Activated CD4-positive, alpha-beta T cell treated with anti-CD3 and anti-CD28 coated beads, Interleukin-2, amount 50 U/mL, for 1 hour (primary cell): Measurements from ENCODE around the gene TLE6.
A peak's percentile ranks its signal among the peaks of the same experiment; 100 is the strongest.
"Not testable (repeated sequence)": the region's sequence is repeated elsewhere in the genome, so short reads cannot be mapped to it uniquely, and the experiment has no call there.

Source experiments
- DNase-seq: peaks from one replicate; pipeline ENCODE4 v3.0.0-alpha.2; 2020

TLE6 gene

DNA sequence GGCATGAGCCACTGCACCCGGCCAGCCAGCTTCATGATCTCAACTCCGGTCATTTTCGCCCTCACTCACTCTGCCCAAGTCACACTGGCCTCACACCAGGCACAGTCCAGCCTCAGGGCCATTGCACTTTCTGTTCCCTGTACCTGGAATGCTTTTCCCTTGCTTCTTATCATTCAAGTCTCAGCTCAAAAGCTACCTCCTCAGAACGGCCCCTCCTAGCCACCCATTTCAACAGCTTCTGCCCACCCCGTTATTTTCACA, 54.2 kb downstream of the TLE6 start:
- DNase-seq = no peak

DNA sequence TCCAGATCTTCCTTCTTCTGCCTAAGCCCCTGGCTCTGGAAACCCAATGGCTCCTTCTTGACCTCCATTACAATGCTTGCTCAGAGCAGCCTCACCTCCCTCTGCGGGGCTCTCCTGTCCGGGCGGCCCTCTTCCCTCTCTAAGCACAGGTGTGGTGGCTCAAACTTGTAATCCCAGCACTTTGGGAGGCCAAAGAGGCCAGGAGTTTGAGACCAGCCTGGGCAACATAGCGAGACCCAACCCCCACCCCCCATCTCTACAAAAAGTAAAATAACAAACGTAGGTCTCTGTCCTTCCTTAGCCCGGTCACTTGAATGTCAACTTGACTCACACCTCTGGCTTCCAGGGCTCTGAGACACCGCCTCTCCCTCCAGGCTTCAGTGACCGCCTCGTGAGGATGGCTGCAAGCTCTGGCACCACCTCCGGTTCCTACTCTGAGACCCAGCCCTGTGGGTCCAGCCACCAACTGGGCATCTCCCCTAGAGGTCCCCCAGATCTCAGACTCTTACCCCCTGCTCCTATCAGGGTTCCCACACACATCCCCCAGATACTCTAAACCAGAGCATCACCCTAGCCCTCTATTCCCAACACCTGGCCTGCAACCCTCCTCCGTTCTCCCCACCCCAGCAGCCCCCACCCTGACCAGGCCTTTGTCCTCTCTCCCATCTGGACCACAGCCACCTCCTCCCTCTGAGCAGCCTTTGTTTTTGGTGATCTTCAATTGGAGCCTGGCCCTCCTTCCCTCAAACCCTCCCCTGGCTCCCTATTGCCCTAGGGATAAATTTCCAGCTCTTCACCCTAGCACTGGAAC, 56.4 kb downstream of the TLE6 start:
- DNase-seq = no peak

DNA sequence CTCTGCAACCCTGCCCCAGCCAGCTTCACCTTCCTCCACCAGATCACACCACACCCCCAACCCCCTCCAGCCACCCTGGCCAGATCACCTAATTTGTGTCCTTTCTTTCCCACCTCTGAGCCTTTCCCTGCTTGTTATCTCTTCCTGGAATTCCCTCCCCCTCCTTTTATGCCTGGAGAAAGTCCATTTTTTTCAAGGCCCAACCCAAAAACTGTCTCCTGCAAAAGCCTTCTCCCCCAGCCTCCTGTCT, 57.0 kb downstream of the TLE6 start:
- DNase-seq = no peak

DNA sequence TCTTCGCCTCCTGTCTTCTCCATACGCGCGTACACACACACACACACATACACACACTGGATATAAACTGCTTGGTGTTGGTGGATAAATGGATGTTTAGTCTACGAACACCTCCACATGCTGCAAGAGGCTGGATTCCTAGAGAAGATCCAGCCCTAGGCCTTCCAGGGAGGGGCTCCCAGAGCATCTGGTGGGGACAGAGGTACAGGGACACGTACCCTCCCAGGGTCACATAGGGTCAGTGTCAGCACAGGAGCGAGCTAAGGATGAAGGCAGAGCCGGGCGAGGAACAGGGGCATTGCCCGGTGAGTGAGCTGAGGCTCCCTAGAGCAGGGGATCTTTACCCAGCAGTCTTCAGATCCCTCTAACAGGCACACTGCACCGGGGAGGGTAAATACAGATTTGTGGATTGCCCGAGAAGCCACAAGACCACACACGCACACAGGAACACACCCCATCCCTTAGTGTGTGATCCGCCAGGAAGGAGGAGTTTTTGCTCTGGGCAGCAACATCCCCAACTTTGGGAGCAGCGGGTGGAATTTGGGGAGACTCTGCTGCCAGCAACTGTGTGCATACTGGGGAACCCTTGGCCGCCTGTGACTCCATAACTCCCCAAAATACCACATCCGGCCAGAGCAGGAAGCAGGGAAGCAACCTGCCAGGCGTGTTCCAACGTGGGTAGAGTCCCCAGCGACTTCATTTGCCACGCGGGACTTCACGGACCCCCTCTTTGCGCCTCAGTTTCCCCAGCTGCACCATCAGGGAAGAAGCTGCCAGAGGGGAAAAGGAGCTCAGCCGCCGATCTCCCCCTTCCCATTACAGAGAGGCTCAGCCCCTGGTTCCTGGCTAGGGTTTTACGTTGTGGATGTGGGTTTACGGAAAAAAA, 57.5 kb downstream of the TLE6 start:
- peak; percentile 17 for DNase-seq

DNA sequence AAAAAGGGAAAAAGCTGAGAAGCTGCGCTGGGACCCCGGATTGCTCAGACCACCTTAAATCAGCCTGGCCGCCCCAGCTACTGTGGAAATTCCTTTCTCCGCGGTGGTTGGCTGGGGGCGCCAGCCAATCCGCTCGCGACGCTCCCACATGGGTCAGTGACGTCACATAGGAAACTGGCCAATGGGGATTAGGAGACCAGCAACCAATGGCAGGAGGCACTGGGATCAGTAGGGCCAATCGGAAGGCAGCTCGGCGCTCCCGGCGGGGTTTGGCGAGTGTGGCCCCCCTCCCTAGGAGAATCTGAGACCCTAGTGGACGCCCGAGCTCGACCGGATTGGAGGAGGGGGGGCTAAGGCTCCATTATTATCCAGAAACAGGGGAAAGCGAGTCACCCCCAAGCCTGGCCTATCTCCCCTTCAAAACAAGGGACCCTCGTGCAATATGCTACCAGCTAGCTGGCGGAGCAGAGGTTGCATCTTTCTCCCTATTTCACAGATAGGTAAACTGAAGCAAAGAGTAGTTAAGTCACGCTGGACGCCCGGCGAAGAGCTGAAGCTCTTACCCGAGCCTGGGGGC, 58.3 kb downstream of the TLE6 start:
- peak; percentile 91 for DNase-seq

DNA sequence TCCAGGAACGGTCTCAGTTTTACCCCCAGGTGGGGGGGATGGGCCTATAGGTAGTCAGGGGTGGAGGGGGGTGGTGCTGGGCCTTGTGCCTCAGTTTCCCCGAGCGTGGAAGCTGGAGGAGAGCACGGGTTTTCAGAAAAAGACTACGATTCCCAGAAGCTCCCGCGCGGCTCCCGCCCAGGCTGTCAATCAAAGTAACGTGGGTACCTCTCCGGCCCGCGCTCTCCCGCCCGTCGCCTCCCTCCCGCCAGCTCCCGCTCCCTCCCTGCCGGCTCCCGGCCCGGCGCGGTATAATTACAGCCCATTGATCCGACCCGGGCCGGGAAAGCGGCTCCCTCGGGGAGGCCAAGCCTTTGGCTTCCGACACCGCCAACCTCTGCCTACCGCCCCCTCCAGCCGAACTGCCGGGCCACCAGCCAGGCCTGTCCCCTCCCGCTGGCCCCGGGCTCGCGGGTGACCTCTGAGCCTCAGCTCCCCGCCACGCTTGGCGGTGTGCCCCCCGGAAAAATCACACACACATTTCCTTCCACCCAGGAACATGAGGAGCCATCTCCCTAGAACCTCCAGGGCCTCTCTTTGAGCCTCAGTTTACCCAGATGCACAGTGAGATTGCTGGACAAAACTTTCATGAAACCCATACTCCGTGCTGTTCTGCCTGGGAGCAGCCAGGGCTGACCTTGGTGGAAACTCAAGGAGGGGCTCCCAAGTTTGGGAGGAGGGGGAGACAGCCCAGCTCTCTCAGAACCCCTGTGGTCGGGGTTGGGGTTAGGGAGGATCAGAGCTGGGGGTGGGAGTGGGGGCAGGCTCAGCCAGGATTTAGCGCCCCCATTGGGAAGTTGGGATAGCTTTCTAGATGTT, 59.0 kb downstream of the TLE6 start:
- peak; percentile 71 for DNase-seq

DNA sequence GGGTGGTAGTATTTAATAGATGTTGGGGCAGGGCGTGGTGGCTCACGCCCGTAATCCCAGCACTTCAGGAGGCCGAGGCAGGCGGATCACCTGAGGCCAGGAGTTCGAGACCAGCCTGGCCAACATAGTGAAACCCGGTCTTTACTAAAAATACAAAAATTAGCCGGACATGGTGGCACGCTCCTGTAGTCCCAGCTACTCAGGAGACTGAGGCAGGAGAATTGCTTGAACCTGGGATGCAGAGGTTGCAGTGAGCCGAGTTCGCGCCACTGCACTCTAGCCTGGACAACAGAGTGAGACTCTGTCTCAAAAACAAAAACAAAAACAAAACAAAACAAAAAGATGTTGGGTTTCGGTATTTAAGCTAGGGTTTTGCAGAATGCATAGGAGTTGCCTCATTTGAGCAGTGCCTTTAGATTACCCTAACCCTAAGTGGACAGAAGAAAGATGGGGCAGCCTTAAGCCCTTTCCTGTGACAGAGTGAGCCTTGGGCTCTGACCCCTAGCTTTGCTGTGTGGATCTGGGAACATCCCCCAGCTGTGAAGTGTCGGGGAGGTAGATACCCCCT, 59.7 kb downstream of the TLE6 start:
- DNase-seq = not testable (repeated sequence)

DNA sequence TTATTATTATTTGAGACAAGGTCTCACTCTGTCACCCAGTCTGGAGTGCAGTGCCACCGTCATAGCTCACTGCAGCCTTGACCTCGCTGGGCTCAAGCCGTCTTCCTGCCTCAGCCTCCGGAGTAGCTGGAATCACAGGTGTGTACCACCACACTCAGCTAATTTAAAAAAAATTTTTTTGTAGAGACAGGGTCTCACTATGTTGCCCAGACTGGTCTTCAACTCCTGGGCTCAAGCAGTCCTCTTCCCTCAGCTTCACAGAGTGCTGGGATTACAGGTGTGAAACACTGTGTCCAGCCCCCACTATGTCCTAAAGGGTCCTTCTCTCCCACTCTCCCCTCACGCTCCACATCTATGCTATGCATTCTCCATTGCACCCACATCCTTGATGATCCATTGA, 60.9 kb downstream of the TLE6 start:
- no peak for DNase-seq

DNA sequence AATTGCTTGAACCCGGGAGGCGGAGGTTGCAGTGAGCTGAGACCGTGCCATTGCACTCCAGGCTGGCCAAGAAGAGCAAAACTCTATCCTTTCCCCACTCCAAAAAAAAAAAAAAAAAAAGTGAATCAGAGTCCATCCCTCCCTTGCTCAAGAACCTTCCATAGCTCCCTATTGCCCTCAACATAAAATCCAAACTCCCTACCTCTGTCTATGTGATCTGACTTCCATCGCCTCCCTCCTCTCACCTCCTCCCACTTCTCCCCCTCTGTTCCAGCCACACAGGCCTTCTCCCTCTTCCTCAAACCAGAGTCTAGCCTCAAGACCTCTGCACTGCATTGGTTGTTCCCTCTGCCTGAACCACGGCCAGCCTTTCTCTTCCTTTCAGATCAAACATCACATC, 61.8 kb downstream of the TLE6 start:
- DNase-seq = no peak

DNA sequence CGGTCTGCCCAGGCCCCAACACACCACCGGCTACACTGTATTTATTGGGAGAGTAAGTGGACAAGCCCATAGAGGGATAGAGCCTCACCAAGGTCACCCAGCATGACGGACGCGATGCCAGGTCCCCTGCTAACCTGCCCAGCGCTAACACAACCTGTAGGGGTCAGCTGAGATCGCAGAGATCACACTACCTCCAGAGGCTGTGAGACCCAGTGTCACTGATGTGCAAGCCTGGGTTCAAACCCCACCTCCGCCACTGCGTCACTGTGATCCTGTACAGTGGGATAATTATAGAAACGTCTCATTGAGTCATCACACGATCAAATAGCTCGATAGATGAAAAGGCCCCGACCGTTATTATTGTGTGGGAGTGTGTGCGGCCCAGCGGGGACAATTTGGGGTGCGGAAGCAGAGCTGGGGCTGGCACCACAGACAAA, 62.3 kb downstream of the TLE6 start:
- peak; percentile 20 for DNase-seq

DNA sequence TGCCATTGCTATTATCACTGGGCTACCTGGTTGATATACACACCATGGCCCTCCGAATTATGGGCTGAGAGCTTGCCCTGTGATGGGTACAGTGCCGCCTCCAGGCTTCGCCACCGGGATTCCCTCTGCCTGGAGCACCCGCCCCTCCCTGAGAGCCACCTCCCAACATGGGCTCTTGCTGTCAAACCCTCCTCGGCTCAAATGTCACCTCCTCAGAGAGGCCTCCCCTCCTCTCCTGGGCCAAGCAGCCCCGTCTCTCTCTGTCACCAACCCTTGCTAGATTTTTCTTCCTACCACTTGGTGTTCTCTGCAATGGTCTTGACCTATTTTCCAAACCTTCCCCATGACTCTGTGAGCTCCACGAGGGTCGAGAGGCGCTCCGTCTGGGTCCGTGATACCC, 64.0 kb downstream of the TLE6 start:
- no peak for DNase-seq

DNA sequence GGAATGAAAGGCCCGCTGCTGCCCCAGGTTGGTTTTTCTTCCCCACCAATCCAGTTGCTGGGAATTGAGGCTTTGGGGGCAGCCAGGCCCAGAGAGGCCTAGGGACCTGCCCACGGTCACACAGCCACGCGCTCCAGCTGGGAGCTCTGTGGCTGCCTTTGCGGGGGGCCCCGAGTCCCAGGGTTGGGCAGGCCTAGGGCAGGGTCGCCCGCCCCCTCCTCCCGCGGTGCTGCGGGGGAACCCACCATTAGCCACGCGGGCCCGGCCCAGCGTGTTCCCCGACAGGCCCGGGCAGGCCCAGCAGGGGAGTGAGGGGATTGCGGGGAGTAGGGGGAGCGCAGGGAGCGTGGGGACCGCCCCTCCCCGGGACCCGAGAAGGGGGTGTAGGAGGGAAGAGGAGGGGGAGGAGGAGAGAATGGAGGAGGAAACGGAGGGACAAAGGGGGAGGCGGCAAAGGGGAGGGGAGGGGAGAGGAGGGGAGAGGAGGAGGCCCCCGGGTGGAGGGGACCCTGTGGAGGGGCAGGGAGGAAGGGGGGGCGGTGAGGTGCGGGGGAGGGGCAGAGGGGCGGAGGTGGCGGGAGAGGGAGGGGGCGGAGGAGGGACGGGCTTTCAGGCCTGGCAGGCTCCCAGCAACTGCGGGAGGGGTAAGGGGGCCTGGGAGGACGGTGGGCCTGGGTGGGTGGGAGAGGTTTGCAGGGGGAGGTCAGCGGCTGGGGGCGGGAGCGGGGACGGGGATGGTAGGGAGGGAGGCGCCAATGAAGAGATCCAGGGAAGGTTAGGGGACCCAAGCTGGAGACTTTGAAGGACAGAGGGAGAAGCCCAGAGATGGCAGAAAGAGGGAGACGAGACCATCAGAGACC, 64.6 kb downstream of the TLE6 start:
- DNase-seq = no peak

DNA sequence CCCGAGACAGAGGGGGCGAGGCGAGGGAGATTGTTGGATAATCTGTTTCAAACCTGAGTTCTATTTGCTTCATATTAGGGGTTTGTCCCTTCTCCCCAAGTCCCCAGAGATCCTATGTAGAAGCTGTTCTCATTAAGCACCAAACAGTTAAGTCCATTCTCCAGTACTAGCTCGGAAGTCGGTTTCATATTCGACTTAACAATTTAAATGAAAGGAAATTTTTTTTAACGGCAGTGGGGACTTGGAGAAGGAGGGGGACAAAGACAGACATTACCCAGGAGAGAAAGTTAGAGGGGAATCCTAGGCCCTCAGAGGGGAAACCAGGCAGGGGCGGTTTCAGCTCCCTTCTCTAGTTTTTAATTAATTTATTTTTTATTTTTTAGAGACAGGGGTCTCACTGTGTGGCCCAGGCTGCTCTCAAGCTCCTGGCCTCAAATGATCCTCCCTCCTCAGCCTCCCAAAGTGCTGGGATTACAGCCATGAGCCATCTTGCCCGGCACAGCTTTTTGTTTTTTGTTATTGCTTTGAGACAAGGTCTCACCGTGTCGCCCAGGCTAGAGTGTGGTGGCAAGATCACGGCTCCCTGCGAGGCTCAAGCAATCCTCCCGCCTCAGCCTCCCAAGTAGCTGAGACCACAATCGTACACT, 65.4 kb downstream of the TLE6 start:
- no peak for DNase-seq
